Measurements from ENCODE around the gene FGF19.

DNA sequence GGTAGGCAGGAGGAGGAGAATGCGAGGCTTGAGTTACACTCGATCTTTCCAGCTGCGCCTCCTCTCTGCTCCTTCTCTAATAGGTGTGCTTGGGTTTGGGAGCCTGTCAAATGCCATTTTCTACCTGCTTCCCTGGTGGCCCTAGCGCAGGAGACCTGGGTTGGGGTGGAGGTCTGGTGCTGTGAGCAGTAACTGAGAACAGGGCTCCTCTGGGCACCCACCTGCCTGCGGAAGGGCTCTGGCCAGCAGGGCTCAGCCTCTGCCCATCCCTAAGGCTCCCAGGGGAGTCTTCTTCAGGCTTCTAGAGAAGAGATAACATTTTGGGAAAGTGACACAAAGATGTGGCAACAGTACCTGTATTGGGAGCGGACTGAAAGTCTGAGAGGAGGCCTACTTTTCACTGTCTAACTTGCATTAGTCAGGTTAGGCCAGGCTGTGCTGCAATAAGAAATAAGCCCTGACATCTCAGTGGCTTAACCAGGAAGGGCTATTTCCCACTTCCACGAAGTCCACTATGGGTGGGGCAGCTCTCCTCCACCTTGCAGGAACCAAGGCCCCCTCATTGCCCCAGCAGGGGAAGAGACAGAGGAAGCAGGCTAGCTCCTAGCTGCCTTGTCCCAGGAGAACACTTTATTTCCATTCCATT, 21.0 kb downstream of the FGF19 start:
- TF ChIP-seq CTCF (IDR thresholded peaks at IDR 0.05) (no peak), POLR2A (IDR thresholded peaks at IDR 0.05) (no peak)

Data from body of pancreas (tissue), 4 donors.